Adipose tissue (tissue), 3 donors: ENCODE measurements around the gene TMEM240. TPM values are rescaled to one million over a fixed set of nuclear protein-coding genes. Genes with fewer than 3 reads are reported as not detected.
"Not testable (repeated sequence)": the region's sequence is repeated elsewhere in the genome, so short reads cannot be mapped to it uniquely, and the experiment has no call there.

Experiments used
- H3K27ac ChIP-seq: one replicate; pipeline ENCODE4 v1.5.1; 2013; ENCODE audit warnings: low read depth, low read length
- WGBS, 3 donors: extraction: QIAGEN DNeasy Blood & Tissue Kit; methylation state at CpG; one replicate each; pipeline ENCODE4 v1.1.7; 2013; 5-methylcytosine and 5-hydroxymethylcytosine counted together
- polyA plus RNA-seq, 3 donors: library from polyadenylated mRNA; stranded (reverse); fragments of 200-250 nt; gene quantifications; one replicate each; pipeline ENCODE4 v1.2.3, GENCODE V29; 2013
- donor health status: healthy with polysubstance abuse.
- donor health status: Bipolar disorder and iron deficiency.
- donor health status: healthy.

Gene TMEM240
- polyA plus RNA-seq, 3 donors: 0.85 to 4.3 (median 2.1) TPM

DNA sequence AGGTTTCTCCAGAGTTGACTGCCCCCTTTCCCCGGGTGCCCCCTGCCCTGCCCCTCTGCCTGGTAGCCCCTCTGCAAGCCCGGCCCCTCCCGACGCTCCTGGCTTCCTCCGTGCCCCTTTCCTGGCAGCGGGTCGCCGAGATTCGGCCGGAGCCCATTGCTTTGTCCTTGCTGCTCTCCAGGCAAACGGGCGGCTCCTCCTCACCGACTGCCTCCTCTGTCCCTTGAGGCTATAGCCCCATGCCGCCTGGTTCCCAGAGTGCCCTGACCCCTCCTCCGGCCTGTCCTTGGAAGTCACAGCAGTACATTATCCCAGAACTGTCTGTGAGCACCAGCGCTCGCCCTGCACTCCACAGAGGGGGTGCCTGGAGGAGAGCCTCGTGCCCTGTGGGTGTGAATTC, 26.7 kb downstream of the TMEM240 start:
- not testable (repeated sequence) for H3K27ac ChIP-seq
- WGBS, 3 donors: 59 to 87% (median 83%) methylated on average over 12 to 17 of the region's 18 CpGs

DNA sequence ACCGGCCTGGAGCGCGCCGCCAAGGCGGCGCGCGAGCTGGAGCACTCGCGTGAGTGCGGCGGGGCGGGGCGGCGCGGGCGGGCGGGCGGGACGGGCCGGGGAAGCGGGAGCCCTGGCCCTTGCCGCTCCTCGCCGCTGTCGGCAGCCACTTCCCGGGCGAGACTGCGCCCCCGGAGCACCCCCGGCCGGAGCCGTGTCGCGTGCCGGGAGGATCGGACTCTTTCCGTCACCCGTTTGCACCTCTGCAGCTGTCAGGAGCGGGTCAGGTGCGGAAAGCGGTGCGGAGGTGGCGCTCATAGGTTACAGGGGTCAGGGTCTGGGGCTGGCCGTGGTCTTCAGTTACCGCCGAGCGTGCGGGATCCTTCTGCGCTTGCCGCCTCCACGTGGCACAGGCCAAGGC, 28.0 kb downstream of the TMEM240 start:
- WGBS, 3 donors: 0 to 1% (median 1%) methylated on average over 11 to 40 of the region's 52 CpGs
- H3K27ac ChIP-seq: not testable (repeated sequence)

DNA sequence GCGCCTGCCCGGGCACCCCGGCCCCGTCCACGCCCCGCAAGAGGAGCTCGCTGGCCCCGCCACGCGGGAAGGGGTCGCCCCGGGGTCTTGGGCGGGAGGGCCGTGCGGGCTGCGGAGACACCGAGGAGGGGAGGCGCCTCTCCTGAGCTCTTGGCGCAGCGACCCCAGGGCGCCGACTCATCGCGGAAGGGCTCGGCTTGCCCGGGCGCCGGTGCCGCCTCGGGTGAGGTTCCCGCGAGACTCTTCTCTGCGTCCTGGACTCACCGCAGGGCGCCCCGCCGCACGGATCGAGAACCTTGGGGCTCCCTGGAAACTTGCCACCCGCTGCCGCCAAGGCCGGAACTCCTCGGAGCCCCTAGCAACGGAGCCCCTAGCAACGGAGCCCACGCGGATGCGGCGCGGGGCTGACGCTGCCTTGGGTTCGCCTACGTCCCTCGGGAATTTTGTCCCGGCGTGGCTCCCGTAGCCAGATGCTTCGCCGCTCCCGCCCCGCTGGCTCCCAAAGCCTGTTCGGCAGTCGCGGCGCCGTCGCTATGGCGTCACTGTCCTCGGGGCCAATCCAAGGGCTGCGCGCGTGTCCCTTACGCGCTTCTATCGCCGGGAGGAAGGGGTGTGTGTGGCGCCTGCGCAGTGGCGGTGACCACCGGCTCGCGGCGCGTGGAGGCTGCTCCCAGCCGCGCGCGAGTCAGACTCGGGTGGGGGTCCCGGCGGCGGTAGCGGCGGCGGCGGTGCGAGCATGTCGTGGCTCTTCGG, 28.7 kb downstream of the TMEM240 start, which contains the start of gene ATAD3A:
TSS of gene ATAD3A (plus strand) at position 630 of the 753 bp plus-strand sequence. CDS start at position 737, 107 bp downstream.
- H3K27ac ChIP-seq: no peak within 1 kb of the TSS
- WGBS, 3 donors: 0 to 1% (median 0%) methylated on average over 83 to 99 of the region's 99 CpGs

DNA sequence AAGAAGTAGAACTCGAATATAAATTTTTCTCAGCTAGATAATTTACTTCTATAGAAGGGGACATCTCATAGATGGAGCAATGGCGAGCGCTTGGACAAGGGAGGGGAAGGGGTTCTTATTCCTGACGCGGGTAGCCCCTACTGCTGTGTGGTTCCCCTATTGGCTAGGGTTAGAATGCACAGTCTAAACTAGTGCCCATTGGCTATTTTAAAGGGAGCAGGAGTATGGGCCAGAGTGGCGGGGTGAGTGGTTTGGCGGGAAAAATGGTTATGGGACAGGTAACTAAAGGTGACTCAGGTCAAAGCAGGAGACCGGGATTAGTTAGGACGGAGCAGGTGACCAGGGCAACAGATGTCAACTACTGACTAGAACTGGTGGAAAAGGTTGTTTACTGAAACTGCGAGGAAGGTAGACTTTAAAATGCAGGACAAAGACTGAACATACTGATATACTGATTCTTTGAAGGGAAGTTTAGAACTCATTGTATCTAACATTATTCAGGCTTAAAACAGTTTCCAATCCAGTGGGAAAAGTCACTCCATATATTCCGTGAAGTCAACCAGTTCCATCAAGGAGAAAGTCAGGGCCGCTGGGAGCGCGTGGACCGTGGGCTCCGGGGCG, 29.4 kb downstream of the TMEM240 start:
- 8 to 17% (median 17%) methylated on average over 17 of the region's 17 CpGs for WGBS, 3 donors
- H3K27ac ChIP-seq: no peak overlapping the region

DNA sequence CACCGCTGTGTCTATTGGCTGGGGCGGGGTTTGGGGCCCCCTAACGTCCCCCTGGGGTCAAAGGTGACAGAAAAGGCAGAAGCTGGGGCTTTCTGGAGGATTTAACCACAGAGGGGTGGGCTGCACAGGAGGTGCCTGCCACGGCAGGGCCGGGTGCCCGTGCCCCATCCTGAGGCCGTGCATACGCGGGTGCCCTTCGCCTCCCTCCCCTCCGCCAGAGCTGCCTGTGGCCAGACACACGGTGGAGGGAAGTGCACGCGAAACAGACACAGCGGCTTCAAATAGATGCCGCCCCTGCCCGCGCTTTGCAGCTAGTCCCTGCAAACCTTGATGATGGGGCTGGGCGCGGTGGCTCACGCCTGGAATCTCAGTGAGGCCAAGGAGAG, 31.0 kb downstream of the TMEM240 start:
- H3K27ac ChIP-seq: not testable (repeated sequence)
- WGBS, 3 donors: 66 to 89% (median 74%) methylated on average over 14 to 15 of the region's 21 CpGs

DNA sequence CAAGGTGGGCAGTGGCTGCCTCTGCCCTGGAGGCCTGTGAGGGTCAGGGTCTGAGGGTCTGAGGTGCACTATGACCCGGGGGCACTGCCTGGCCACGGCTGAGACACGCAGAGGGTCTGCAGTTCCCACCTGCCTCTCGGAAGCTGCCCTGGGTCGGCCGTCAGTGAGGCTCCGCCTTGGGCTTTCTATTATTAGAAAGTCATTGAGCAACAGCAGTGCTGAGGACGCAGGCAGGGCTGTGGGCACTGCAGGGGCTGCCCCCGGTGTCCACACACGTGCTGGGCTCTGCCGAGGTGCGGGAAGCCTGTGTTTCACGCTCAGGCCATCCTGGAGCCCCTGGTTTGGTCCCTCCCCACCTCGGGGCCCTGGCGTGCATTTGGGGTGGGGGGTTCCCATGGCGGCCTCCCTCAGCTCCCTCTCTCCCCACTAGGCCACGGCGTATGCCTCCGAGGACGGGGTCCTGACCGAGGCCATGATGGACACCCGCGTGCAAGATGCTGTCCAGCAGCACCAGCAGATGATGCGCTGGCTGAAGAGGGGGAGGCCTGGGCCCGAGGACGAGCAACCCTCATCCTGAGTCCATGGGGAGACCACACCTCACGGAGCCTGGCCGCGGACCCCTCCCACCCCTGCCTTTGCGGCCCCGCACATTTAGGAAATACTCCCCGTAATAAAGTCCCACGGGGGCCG, 31.5 kb downstream of the TMEM240 start:
- H3K27ac ChIP-seq: not testable (repeated sequence)
- 61 to 69% (median 68%) methylated on average over 20 to 31 of the region's 34 CpGs for WGBS, 3 donors

DNA sequence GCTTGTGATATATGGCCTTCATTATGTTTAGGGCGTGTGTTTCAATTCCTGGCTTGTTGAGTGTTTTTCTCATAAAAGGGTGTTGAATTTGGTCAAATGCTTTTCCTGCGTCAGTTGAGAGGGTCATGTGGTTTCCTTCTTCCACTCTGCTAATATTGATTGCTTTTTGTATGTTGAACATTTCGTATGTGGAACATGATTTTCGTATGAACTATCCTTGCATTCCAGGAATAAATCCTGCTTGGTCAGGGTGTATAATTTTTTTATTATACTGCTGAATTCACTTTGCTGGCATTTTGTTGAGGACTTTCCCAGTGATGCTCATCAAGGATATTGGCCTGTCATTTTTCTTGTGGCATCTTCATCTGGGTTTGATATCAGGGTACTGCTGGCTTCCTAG, 33.1 kb downstream of the TMEM240 start:
- WGBS, 3 donors: 91 to 97% (median 92%) methylated on average over 4 of the region's 4 CpGs
- no peak overlapping the region for H3K27ac ChIP-seq

DNA sequence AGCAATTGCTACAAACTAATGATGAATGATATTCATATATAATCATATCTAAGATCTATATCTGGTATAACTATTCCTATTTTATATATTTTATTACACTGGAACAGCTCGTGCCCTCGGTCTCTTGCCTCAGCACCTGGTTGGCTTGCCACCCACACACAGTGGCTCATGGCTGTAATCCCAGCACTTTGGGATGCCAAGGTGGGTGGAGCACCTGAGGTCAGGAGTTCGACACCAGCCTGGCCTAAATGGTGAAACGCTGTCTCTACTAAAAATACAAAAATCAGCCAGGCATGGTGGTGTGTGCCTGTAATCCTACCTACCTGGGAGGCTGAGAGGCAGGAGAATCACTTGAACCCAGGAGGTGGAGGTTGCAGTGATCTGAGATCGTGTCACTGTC, 34.6 kb downstream of the TMEM240 start:
- 72 to 84% (median 75%) methylated on average over 5 of the region's 5 CpGs for WGBS, 3 donors
- H3K27ac ChIP-seq: not testable (repeated sequence)

DNA sequence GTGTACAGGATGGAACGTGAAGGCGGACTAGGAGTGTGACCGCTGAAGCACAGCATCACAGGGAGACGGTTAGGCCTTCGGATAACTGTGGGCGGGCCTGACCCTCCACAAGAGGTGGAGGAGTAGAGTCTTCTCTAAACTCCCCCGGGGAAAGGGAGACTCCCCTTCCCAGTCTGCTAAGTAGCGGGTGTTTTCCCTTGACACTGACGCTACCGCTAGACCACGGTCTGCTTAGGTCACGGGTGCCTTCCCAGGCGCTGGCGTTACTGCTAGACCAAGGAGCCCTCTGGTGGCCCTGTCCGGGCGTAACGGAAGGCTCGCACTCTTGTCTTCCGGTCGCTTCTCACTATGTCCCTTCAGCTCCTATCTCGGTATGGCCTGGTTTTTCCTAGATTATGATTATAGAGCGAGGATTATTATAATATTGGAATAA, 35.0 kb downstream of the TMEM240 start:
- not testable (repeated sequence) for H3K27ac ChIP-seq

DNA sequence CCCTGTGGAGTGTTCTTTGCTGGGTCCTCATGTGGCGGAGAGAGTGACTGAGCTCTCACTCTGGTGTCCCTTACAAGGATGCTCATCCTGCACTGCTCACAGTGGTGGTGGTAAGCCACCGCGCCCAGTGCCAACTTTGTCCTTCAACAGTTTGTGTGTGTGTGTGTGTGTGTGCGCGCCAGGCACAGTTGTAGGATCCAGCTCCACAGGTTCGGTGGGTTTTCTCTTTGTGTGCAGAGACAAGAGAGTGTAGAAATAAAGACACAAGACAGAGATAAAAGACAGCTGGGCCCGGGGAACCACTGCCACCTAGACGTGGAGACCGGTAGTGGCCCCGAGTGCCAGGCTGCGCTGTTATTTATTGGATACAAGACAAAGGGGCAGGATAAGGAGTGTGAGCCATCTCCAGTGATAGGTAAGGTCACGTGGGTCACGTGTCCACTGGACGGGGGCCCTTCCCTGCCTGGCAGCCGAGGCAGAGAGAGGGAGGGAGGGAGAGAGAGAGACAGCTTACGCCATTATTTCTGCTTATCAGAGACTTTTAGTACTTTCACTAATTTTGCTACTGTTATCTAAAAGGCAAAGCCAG, 35.6 kb downstream of the TMEM240 start:
- 17 to 40% (median 38%) methylated on average over 16 of the region's 16 CpGs for WGBS, 3 donors
- H3K27ac ChIP-seq: not testable (repeated sequence)

More for the DNA sequence above, 35.0 kb downstream of the TMEM240 start:
- 8 to 23% (median 19%) methylated on average over 12 to 16 of the region's 22 CpGs for WGBS, 3 donors

DNA sequence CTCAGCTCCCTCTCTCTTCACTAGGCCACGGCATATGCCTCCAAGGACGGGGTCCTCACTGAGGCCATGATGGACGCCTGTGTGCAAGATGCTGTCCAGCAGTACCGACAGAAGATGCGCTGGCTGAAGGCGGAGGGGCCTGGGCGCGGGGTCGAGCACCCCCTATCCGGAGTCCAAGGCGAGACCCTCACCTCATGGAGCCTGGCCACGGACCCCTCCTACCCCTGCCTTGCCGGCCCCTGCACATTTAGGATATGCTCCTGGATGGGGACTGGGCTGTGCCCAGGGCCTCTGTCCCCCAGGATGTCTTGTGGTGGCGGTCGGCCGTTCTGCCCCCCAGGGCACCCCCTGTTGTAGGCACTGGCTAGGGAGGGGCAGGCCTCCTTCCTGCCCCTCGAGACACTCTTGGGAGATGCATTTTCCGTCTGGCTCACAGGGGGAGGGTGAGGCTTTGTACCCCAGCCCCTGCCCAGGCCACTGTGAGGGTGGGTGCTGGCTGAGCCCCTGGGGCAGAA, 44.9 kb downstream of the TMEM240 start:
- WGBS, 3 donors: 90 to 92% (median 90%) methylated on average over 16 to 18 of the region's 18 CpGs
- not testable (repeated sequence) for H3K27ac ChIP-seq

DNA sequence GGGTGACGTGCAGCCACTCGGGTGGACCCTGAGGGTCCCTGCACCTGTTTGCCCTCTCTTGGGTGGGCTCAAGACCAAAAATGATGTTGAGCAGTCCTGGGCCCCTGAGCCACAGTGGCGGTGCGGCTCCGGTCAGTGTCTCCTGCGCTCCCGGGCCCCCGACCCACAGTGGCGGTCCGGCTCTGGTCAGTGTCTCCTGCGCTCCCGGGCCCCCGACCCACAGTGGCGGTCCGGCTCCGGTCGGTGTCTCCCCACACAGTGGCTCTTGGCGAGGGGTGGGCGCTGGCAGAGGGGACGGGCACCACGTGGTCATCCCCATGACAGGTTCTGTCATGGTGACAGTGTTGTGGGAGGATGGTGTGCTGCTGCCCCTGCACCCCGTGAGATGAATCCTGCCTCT, 46.1 kb downstream of the TMEM240 start:
- H3K27ac ChIP-seq: not testable (repeated sequence)
- WGBS, 3 donors: 97 to 99% (median 99%) methylated on average over 18 to 22 of the region's 22 CpGs

DNA sequence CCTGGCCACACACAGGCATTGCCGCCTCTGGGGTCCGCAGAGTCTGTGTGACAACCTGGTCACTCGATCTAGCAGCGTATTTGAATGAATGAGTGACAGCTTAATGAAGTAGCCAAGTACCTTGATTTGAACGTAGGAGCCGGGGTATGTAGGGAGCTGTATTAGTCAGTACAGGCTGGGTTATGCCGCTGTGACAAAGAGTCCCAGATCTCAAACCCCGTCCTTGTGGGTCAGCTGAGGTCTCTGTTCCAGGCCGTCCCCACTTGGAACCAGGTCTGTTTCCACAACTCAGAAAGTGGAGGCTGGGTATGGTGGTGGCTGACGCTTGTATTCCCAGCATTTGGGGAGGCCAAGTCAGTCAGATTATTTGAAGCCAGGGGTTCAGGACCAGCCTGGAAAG, 48.8 kb downstream of the TMEM240 start:
- 98 to 99% (median 98%) methylated on average over 10 of the region's 10 CpGs for WGBS, 3 donors
- H3K27ac ChIP-seq: no peak overlapping the region

DNA sequence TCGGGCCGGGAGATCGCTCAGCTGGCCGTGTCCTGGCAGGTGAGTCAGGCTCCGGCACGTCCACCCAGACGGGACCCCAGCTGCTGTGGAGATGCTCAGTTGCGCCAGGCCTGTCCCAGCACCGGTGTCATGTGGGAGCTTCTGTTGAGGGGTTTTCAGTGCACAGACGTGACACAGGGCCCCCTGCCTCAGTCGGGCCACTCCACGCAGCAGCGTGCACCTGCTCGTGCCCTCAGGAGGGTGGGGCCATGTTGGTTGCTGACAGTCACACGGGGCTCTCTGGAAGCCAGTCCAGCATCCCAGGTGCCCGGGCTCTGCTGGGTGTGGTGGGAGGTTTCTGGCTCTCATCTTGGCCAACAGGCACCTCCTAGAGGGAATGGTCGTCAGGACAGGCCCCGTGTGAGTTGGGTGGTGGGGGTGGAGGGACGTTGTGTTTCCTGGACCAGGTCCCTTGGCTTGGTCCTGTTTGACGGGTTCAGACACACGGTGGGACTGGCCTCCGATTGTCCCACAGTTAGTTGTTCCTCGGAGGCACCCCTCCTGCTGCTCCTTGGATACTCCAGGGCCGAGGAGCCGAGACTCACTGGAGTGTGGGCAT, 49.7 kb downstream of the TMEM240 start:
- 96 to 98% (median 97%) methylated on average over 17 to 18 of the region's 25 CpGs for WGBS, 3 donors
- no peak overlapping the region for H3K27ac ChIP-seq

DNA sequence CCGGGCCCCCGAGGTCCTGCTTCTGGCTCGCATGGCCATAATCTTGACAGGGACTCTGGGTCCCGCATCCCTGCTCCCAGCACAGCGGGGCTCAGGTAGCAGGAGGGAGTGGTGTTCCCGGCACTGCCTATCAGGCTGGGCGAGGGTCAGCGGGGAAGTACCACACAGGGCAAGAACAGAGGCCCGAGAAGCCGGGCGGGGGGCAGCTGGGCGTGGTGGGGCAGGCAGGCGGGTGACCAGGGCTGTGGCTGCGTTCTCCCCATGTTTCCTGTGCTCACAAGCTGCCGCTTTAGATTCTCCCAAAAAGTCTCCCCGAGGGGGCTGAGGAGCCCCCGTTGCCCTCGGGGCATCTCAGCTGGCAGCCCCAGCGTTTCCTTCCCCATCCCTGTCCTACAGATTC, 50.6 kb downstream of the TMEM240 start:
- 96 to 98% (median 98%) methylated on average over 19 of the region's 19 CpGs for WGBS, 3 donors

DNA sequence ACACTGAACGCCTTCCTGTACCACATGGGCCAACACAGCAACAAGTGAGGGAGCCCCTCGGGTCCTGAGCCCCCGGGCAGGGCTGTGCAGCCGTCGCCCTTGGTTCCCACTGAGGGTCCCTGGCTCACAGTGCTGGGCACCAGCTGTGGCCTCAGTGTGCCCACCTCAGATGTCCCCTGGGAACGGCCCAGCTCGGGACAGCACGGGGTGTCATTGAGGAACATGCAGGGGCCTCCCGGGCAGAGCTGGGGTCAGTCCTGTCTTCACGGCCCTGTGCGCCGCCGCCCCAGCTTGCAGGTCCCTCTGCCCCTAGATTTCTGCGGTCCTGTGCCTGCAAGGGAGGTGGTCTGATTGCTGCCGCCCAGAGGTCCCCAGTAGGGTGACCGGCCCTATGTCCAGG, 51.2 kb downstream of the TMEM240 start:
- no peak overlapping the region for H3K27ac ChIP-seq
- WGBS, 3 donors: 95 to 96% (median 95%) methylated on average over 16 of the region's 16 CpGs

More for the DNA sequence above, 50.6 kb downstream of the TMEM240 start:
- no peak overlapping the region for H3K27ac ChIP-seq

DNA sequence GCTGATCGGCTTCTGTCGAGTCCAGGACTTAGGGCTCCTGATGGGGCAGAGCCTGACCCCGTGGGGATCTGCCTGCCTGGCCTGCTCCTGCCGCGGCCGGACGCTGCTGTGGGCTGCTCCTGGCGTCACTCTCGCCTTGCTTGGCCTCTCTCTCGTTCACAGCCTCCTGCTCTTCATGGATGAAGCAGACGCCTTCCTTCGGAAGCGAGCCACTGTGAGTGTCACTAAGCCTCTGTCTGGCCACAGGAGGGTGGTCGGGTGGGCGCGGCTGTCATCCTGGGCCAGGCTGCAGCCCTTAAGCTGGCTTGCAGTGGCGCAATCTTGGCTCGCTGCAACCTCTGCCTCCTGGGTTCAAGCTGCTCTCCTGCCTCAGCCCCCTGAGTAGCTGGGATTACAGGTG, 52.7 kb downstream of the TMEM240 start:
- H3K27ac ChIP-seq: no peak overlapping the region
- 94 to 95% (median 95%) methylated on average over 18 of the region's 18 CpGs for WGBS, 3 donors

DNA sequence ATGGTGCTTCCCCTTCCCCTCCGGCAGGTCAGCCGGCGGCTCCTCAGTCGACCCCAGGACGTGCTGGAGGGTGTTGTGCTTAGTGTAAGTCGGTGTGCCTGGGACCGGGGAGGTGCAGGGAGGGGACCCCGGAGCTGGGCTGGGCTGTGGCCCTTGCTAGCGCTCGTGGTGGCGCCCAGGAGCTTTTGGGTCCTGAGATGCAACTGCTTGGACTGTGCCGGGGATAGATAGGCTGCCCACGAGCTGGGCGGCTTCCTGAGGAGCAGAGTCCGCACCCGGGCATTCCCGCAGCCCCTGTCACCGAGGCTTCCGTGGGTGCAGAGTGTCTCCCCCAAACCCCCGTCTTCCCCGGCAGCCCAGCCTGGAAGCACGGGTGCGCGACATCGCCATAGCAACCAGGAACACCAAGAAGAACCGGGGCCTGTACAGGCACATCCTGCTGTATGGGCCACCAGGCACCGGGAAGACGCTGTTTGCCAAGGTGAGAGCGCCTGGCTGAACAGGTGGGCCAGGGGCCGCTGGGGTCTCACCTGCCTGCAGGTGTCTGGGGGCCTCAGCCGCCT, 54.6 kb downstream of the TMEM240 start:
- 93 to 95% (median 94%) methylated on average over 24 to 31 of the region's 31 CpGs for WGBS, 3 donors
- not testable (repeated sequence) for H3K27ac ChIP-seq
